ENCODE measurements around the gene SLC1A1. TPM values are rescaled to one million over a fixed set of nuclear protein-coding genes. Genes with fewer than 3 reads are reported as not detected.
A peak's percentile ranks its signal among the peaks of the same experiment; 100 is the strongest.
"Not testable (repeated sequence)": the region's sequence is repeated elsewhere in the genome, so short reads cannot be mapped to it uniquely, and the experiment has no call there.

The SLC1A1 gene
- total RNA-seq, 1 donor from 2014 or later = 13.0 TPM

DNA sequence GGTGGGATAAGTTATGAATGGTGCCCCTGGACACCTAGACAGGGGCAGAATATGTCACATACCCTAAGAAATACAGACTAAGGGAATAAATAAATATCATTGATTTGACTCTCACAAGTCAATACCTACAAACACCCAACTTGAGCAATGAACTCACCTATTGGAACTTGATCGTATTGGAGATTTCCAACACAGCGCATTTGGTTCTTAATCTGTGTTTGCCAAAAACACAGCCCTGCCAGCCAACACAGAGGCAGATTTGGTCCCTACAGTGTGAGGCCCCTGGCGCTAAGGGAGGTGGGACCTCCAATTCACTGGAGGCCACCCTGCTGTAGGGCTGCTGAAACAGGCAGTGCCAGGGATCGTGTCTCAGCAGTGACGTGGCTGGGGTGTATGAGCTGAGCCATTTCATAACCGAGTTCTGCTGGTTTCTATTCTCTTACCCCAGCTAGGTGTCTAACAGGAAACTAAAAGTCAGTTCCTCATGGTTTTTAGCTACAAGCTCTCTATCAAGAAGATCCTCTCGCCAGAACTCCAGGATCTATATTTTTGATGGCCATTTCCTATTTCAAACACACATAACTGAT, 84.5 kb downstream of the SLC1A1 start:
- DNase-seq (ENCODE audit: extremely low read depth, low read depth, low spot score) = no peak

DNA sequence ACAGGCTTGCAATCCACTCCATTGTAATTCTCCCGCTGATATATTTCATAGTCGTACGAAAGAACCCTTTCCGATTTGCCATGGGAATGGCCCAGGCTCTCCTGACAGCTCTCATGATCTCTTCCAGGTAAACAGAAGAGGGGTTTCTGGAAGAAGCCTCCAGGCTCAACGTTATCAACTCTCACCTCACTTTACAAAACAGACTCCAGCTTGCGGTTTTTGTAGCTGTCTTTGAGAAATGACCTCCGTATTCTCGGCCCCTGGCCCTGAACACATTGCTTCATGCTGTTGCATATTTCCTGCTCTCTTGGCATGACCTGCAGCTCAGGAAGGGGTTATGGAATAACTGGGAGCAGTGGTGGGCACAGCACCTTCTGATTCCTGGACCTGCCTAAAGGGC, 85.7 kb downstream of the SLC1A1 start:
- no peak for DNase-seq (ENCODE audit: extremely low read depth, low read depth, low spot score)

DNA sequence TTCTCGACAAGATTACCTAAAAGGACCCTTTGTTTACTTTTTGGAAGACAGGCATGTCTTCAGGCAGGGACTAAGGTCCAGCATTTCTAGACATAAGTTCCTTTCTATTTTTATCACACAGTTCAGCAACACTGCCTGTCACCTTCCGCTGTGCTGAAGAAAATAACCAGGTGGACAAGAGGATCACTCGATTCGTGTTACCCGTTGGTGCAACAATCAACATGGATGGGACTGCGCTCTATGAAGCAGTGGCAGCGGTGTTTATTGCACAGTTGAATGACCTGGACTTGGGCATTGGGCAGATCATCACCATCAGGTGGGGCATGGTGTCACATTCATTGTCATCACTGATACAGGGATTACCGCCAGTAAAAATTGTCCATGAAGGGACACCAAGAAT, 86.2 kb downstream of the SLC1A1 start:
- no peak for DNase-seq (ENCODE audit: extremely low read depth, low read depth, low spot score)

DNA sequence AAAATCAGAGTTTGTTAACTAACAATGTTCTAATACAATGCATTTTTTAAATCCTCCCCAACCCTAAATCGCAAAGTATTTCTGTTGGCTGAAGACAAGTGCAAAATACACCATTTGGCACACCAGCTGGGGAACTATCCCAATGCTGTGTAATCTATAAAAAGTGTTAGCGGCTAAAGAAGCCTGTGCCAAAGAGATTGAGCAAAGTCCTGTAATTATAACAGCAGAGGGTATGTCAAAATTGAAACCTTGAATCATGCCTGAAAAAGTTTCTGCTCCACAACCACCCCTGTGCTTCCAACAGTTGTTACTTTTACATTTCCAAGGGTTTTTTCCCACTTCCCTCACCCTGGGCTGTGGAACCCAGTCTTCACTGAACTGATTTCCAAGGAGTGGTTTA, 88.7 kb downstream of the SLC1A1 start:
- no peak for DNase-seq (ENCODE audit: extremely low read depth, low read depth, low spot score)

DNA sequence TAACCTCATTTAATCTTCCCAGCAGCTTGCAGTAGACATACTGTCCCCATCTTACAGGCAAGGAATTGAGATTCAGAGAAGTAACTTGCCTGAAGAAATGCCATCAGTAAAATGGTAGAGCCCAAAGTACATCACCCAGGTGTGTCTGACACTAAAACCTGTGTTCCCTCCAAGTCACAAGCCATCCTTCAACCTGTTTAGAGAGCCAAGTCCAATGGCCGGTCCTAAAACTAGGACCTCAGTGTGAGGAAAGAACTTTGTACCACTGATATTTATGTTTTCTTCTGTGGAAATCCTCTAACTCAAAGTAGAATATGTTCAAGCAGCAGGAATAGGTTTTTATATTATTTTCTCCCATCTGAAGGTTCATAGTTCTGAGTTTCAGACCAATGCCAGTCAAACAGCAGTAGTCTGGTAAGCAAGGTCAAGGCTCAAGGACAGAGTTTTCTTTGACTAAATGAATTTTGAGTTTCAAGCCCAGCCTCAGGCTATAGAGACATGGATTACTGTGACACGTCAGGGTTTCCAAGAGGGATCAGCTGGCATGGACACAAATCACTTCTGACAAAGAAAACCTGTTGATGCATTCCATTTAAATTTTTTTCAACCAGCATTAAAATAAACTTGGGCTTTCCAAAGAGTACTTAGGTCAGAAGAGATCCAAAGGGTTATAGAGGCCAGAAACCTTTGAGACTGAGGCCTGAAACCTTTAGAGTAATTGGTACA, 90.9 kb downstream of the SLC1A1 start:
- DNase-seq (ENCODE audit: extremely low read depth, low read depth, low spot score) = no peak

DNA sequence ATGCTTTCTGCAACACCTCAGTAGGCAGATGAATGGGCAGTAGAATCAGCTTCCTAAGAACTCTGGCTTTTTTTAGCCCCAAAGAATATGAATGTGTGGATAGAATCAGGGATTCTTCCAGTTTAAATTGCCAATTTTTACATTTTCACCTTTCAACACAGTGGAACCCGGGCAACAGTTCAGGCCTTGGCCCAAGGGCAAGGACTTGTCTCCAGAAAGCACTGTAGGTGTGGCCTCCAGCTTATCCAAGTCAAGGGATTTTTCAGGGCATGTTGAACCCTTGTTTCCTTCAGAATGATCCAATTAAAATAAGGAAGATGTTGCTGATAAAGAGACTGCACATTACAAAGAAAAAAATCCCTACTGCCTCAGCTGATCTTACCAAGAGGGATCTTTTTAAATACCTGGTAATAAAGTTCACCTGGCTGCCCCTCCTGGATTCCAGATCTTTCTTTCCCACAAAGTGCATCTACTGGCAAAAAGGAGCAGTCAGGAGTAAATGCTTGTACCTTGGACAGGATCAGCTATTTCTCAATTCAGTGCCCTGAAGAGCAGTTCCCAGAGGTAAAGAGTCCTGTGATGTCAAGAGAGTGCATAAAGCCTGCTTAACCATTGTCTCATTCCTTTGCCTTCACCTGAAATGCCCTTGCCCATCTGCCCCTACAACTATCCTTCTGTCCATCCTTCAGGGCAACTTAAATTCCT, 91.7 kb downstream of the SLC1A1 start:
- no peak for DNase-seq (ENCODE audit: extremely low read depth, low read depth, low spot score)

DNA sequence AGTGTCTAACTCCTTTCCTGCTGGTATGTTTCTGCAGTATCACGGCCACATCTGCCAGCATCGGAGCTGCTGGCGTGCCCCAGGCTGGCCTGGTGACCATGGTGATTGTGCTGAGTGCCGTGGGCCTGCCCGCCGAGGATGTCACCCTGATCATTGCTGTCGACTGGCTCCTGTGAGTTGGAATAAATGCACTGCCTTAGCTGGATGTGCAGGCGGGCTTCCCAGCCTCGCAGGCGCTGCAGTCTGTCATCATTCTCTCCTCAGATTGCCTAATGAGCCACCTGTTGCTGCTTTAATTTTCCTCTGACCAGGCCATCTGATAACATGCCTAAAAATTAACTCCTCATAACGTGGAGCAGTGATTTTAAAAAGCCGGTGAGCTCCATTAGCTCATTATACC, 92.7 kb downstream of the SLC1A1 start:
- DNase-seq (ENCODE audit: extremely low read depth, low read depth, low spot score) = no peak

DNA sequence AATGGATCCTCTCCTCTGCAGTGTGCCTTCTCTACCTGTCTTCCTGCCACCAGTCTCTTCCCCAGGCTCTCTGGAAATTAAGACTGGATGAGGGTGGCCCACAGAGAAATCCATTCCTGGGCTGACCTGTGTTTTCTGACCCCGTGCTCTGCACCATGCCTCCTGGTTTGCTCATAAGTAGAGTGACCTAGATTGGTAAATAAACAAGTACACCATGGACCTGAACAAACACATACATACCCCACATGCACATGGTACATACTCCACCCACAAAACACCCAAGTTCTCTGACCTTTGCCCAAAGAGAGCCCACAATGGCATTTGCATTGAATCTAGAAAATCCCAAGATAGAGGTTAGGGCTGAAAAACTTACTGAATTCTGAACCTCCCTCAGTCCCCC, 94.4 kb downstream of the SLC1A1 start:
- no peak for DNase-seq (ENCODE audit: extremely low read depth, low read depth, low spot score)

DNA sequence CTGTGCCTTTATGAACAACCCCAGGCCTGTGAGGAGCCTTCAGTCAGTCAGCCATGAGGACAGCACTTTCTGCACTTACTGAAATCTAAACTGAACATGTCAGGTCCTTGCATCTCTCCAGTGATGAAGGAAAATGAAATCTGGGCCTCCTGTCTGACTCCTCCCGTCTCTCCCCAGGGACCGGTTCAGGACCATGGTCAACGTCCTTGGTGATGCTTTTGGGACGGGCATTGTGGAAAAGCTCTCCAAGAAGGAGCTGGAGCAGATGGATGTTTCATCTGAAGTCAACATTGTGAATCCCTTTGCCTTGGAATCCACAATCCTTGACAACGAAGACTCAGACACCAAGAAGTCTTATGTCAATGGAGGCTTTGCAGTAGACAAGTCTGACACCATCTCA, 94.9 kb downstream of the SLC1A1 start:
- DNase-seq (ENCODE audit: extremely low read depth, low read depth, low spot score) = no peak

DNA sequence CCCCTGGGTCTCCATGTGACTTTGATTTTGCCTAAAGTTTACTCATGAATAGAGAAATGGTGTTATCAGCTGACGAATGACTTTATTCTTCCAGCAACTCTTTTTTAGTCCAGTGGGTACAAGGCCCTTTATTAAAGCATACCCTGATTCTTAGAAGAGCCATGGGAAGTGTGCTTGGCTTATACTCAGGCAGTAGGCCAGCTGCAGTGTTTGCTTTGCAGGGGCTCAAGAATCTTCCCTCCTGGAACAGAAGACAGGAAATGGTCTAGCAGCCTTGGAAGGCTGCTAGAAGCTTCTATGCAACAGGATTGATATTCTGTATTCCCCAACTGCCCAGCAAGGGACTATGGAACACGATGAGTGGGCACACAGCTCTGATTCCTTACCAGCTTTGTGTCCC, 98.5 kb downstream of the SLC1A1 start:
- no peak for DNase-seq (ENCODE audit: extremely low read depth, low read depth, low spot score)

DNA sequence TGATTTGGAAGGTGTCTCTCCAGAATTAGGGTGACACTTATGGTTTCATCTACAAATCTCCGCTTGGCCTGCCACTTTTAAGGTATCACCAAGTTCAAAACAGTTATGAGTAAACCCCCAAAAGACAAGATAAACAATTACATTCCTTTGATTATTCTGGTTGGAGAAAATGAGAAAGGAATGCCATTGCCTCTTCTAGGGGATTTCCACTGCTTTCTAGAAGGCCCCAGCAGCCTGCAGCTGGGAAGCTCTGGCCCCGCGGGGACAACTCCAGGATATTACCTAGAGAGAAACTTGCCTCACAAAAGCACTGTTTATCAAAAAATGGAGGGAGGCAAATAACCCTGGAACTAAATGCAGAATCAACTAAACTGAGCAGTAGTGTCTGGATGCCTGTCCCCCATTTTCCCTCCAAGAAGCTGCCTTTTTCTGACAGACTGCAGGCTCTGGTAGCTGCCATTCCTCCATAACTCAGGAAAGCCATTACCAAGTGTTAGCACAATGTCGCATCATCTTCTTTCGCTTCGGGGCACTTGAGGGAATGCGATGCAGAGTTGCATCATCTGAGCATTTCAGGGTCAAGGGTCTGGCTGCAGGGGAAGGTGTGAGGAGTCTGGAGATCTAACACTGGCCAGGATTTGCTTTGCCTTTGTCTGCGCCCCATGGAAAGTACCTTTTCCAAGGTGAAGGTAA, 100.3 kb downstream of the SLC1A1 start:
- no peak for DNase-seq (ENCODE audit: extremely low read depth, low read depth, low spot score)

DNA sequence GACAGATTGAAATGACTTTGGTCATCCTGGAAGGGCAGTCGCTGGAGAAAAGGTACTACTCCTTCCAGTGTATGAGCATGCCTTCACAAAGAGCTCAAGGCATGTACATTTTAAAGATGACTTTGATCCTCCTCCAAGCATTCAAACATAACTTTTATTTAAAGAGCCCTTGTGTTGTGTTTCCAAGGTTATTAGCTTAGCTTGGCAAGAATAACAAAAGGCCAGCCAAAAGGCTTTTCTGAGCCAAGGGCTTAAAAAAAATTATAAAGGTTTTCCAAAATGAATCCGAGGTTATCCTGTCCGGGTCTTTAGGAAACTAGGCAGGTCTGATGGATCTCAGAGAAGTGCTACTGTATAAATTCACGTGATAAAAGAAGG, 100.8 kb downstream of the SLC1A1 start:
- no peak for DNase-seq (ENCODE audit: extremely low read depth, low read depth, low spot score)

DNA sequence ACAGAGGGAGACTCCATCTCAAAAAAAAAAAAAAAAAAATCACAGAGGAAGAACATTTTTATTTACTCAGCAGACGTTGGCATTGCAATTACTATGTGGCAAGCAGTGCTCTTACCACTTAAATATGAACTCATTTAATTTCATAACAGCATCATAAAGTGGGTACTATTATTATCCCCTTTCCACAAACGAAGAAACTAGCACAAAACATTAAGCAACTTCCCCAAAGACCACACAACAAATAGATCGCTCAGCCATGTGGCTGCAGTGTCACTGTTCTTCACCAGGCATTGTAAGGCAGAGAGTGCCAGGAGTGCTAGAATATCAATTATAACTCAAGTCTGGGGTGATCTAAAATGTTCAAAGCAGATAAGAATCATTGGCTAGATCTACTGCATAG, 102.0 kb downstream of the SLC1A1 start:
- DNase-seq (ENCODE audit: extremely low read depth, low read depth, low spot score) = no peak

DNA sequence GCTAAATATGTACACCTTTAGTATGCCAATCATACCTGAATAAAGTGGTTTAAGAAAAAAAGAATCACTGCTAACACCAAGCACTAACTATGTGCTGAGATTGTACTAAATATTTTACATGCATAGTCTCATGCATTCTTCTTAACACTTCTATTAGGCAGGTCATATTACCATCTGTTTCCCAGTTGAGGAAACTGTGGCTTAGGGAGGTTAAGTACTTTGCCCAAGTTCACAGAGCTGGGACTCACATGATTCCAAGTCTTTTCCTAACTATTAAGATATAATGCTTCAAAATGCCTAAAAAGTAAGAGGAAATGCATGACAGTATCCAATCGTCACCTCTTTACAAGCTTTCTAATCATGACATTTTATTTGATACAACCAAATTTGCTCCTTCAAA, 102.6 kb downstream of the SLC1A1 start:
- DNase-seq (ENCODE audit: extremely low read depth, low read depth, low spot score) = no peak

DNA sequence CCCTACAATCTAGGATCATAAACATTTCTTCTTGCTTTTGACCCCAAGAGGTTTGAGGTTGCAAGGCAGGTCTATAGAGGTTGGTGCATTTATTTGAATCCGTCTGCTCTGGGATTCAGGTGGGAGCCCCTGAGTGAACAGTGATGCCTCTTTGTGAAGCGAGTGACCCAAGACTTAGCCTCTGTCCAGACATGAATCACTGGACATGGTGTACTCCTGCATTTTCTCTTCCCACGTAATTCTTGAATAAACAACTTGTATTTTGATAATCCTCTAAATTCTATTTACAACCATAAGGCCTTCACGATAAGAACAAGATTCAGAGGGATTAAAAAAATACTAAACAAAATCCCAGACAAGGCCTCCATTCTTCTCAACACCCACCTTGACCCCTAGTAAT, 104.3 kb downstream of the SLC1A1 start:
- no peak for DNase-seq (ENCODE audit: extremely low read depth, low read depth, low spot score)

DNA sequence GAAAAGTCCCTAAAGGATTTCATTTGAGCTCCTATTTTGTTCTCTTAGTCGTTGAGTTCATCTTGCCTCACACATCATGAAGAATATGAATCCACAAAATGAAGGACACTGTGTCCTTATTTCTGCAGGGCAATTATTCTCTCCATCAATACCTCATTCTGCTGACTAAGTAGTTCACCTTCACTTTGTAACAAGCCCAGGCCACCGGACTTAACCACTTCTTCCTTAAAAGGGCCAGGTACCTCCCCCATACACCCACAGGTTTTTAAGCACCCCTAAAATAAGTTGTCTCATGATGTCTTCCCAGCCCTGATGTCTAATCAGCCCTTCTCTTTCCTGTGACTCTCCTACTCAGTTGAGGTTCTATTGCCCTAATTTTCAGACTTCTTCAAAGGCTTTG, 104.7 kb downstream of the SLC1A1 start:
- no peak for DNase-seq (ENCODE audit: extremely low read depth, low read depth, low spot score)

DNA sequence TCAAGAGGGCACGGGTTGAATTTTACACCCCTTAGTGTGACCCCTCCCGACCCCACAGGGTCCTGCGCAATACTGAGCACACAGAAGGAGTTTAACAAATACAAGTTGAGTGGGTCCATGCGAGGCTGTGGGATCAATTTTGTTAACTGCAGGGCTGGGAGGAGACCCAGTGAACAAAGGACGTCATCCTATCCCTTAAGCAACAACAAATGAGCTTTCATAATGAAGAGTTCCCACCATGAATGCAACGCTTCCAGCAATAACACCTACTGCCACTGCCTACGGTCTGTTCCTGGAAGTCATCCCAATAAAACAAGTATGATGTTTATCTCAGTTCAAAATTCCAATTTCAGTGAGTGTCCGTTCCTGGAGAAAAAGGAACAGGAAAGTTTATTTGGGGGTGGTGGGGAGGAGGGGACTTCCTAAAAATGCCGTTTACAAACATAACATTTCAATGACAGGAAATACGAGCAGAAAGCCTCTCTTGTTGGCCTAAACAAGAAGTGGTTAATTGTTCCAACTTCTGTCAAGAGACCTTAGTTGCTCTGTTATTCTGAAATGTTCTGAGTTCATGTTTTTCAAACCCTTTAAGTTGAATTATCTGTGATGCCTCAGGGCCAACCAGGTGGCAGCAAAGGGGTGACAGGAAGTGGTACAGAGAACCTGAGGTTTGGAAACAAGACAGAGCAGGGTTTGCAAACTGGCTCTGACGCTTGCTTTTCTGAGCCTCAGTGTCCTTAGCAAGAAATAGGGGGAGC, 106.1 kb downstream of the SLC1A1 start:
- peak; percentile 57 for DNase-seq (ENCODE audit: extremely low read depth, low read depth, low spot score)

DNA sequence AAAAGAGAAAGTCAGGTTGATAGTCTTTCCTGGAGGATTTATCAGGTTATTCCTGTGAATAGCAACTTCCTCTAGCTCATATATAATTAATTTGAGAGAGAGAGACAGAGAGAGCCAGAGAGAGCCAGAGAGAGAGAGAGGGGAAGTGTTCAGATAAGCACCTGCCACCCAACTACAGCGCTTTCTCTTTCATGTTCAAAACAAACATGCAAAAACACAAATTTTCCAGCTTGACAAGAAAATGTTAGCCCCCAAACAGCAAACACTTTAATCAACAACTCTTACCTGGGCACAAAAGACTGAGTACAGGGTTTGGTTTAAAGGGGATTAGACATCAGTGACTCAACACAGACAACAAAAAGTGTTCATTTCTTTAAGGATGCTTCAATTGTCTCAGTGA, 110.1 kb downstream of the SLC1A1 start:
- DNase-seq (ENCODE audit: extremely low read depth, low read depth, low spot score) = no peak

DNA sequence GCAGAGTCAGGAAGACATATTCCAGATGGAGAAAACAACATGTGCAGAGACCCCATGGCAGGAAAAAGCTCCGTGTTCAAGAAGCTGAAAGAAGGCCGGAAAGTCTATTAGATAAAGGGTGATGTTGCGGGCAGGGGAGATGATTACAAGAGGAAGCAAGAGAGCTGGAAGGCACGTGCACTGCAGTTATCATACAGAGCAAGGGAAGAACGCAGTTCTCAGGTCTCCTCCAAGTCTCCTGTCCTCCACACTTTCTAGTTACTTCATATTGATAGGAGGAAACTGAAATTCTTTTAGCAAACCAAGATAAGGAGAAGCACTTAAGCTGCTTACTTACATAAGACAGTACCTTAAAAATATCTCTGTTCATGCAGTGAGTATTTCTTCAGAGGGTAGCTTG, 113.6 kb downstream of the SLC1A1 start:
- DNase-seq (ENCODE audit: extremely low read depth, low read depth, low spot score) = no peak

DNA sequence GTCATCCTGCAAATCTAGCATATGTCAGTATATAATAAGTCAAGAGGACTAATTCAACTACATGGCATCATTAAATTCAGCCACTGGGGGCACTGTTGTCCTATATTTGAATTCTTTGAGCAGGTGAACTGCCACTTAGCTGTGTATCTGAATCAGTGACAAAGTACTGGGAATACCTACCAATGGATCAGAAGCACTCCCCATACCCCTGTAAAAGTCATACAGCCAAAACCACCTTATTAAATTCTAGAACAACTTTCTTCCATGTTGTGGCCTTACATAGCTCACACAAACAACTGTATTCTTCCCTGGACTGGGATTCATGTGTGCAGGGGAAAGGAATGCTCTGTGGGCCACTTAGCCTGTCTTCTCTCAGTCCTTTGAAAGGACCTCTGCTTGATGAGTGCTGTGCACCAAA, 114.4 kb downstream of the SLC1A1 start:
- peak; percentile 68 for DNase-seq (ENCODE audit: extremely low read depth, low read depth, low spot score)

DNA sequence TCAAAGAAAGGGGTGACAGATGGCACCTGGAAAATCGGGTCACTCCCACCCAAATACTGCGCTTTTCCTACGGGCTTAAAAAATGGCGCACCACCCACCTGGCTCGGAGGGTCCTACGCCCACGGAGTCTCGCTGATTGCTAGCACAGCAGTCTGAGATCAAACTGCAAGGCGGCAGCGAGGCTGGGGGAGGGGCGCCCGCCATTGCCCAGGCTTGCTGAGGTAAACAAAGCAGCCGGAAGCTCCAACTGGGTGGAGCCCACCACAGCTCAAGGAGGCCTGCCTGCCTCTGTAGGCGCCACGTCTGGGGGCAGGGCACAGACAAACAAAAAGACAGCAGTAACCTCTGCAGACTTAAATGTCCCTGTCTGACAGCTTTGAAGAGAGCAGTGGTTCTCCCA, 115.8 kb downstream of the SLC1A1 start:
- not testable (repeated sequence) for DNase-seq (ENCODE audit: extremely low read depth, low read depth, low spot score)
